H9 (cell line): Measurements from ENCODE around the gene USH2A. TPM values are rescaled to one million over a fixed set of nuclear protein-coding genes. Genes with fewer than 3 reads are reported as not detected.

Source experiments
- DNase-seq: peaks from one replicate; pipeline ENCODE4 v3.0.0-alpha.2; 2017
- H2AFZ ChIP-seq: one replicate; pipeline ENCODE4 v1.6.1; 2013; ENCODE audit warnings: mild to moderate bottlenecking, low read length, control low read depth, moderate library complexity
- H2AK5ac ChIP-seq: 2 replicates; pipeline ENCODE4 v1.6.1; 2013; ENCODE audit warnings: low read length, control low read depth, mixed read lengths; ENCODE audit not compliant: insufficient read length
- H2BK120ac ChIP-seq: one replicate; pipeline ENCODE4 v1.6.1; 2013; ENCODE audit warnings: low read depth, mild to moderate bottlenecking, low read length, control low read depth, inconsistent platforms; ENCODE audit not compliant: poor library complexity, severe bottlenecking
- H2BK12ac ChIP-seq: 2 replicates; pipeline ENCODE4 v1.6.1; 2013; ENCODE audit warnings: low read length, control low read depth, mixed read lengths, low read depth; ENCODE audit not compliant: insufficient read length
- H2BK15ac ChIP-seq: 2 replicates; pipeline ENCODE4 v1.6.1; 2013; ENCODE audit warnings: low read depth, low read length, control low read depth
- H2BK20ac ChIP-seq: one replicate; pipeline ENCODE4 v1.6.1; 2013; ENCODE audit warnings: low read depth, mild to moderate bottlenecking, low read length, control low read depth, inconsistent platforms; ENCODE audit not compliant: poor library complexity, severe bottlenecking
- H2BK5ac ChIP-seq: 2 replicates; pipeline ENCODE4 v1.6.1; 2013; ENCODE audit warnings: low read length, control low read depth, mixed read lengths; ENCODE audit not compliant: insufficient read length
- H3K14ac ChIP-seq: 2 replicates; pipeline ENCODE4 v1.6.1; 2013; ENCODE audit warnings: low read length, control low read depth; ENCODE audit not compliant: insufficient read depth
- H3K18ac ChIP-seq: 2 replicates; pipeline ENCODE4 v1.6.1; 2013; ENCODE audit warnings: low read depth, mild to moderate bottlenecking, mixed read lengths, low read length, control low read depth; ENCODE audit not compliant: insufficient read length
- H3K23ac ChIP-seq: 2 replicates; pipeline ENCODE4 v1.6.1; 2013; ENCODE audit warnings: low read length, control low read depth, mixed read lengths, low read depth; ENCODE audit not compliant: insufficient read length
- H3K23me2 ChIP-seq: 2 replicates; pipeline ENCODE4 v1.6.1; 2013; ENCODE audit warnings: low read depth, mild to moderate bottlenecking, mixed read lengths, low read length, control low read depth; ENCODE audit not compliant: insufficient read length, poor library complexity, severe bottlenecking
- H3K27ac ChIP-seq: 2 replicates; pipeline ENCODE4 v1.5.1; 2013; ENCODE audit warnings: low read length, control low read depth, mixed read lengths, low read depth; ENCODE audit not compliant: insufficient read length
- H3K27me3 ChIP-seq: 2 replicates; pipeline ENCODE4 v1.6.1; 2013; ENCODE audit warnings: low read length, control low read depth, inconsistent platforms; ENCODE audit not compliant: insufficient read depth
- H3K4ac ChIP-seq: 2 replicates; pipeline ENCODE4 v1.6.1; 2013; ENCODE audit warnings: low read depth, mild to moderate bottlenecking, control low read depth, inconsistent platforms, low read length, moderate library complexity
- H3K4me1 ChIP-seq: 2 replicates; pipeline ENCODE4 v1.6.1; 2013; ENCODE audit warnings: low read length, control low read depth, inconsistent platforms; ENCODE audit not compliant: insufficient read depth
- H3K4me2 ChIP-seq: 2 replicates; pipeline ENCODE4 v1.6.1; 2013; ENCODE audit warnings: low read length, control low read depth, mixed read lengths; ENCODE audit not compliant: insufficient read length, insufficient read depth
- H3K56ac ChIP-seq: 2 replicates; pipeline ENCODE4 v1.6.1; 2013; ENCODE audit warnings: low read depth, mild to moderate bottlenecking, mixed read lengths, low read length, control low read depth; ENCODE audit not compliant: insufficient read length
- H3K79me1 ChIP-seq: 2 replicates; pipeline ENCODE4 v1.6.1; 2013; ENCODE audit warnings: low read depth, mild to moderate bottlenecking, moderate library complexity, low read length, control low read depth, inconsistent platforms; ENCODE audit not compliant: insufficient read depth, poor library complexity, severe bottlenecking
- H3K79me2 ChIP-seq: 2 replicates; pipeline ENCODE4 v1.6.1; 2013; ENCODE audit warnings: low read length, control low read depth, inconsistent platforms; ENCODE audit not compliant: insufficient read depth
- H3K9ac ChIP-seq: 2 replicates; pipeline ENCODE4 v1.6.1; 2013; ENCODE audit warnings: low read length, control low read depth, mixed read lengths; ENCODE audit not compliant: insufficient read length; ENCODE audit errors: extremely low read depth
- H3K9me3 ChIP-seq: one replicate; pipeline ENCODE4 v1.6.1; 2013; ENCODE audit warnings: low read depth, low read length, inconsistent platforms; ENCODE audit not compliant: control insufficient read depth
- H3T11ph ChIP-seq: one replicate; pipeline ENCODE4 v1.6.1; 2013; ENCODE audit warnings: mild to moderate bottlenecking, low read length, control low read depth, inconsistent platforms
- H4K20me1 ChIP-seq: one replicate; pipeline ENCODE4 v1.6.1; 2013; ENCODE audit not compliant: control insufficient read depth, insufficient read length, insufficient read depth
- H4K5ac ChIP-seq: 2 replicates; pipeline ENCODE4 v1.6.1; 2013; ENCODE audit warnings: low read depth, mild to moderate bottlenecking, mixed read lengths, low read length, control low read depth; ENCODE audit not compliant: insufficient read length
- H4K8ac ChIP-seq: replicated peaks from 2 replicates; pipeline ENCODE4 v1.6.1; 2013; ENCODE audit warnings: low read length, control low read depth, mixed read lengths, low read depth; ENCODE audit not compliant: insufficient read length
- H4K91ac ChIP-seq: 2 replicates; pipeline ENCODE4 v1.6.1; 2013; ENCODE audit warnings: low read depth, mild to moderate bottlenecking, moderate library complexity, mixed read lengths, low read length, control low read depth; ENCODE audit not compliant: insufficient read length
- H3K27ac Mint-ChIP-seq, 3 experiments: 2 replicates in 2 of 3; 3 replicates in 1 of 3; pipeline ENCODE4 v1.8.0; 2020 to 2021; ENCODE audit warnings: mixed read lengths in 3 of 3, mild to moderate bottlenecking in 1 of 3, moderate library complexity in 1 of 3
- H3K27me3 Mint-ChIP-seq: 2 replicates; pipeline ENCODE4 v1.8.0; 2021; ENCODE audit warnings: low read depth, mild to moderate bottlenecking, moderate library complexity, mixed read lengths
- H3K36me3 Mint-ChIP-seq, 3 experiments: 2 replicates in 2 of 3; 3 replicates in 1 of 3; pipeline ENCODE4 v1.8.0; 2020 to 2021; ENCODE audit warnings: low read depth in 3 of 3, mixed read lengths in 3 of 3; ENCODE audit not compliant: insufficient read depth in 1 of 3
- H3K4me1 Mint-ChIP-seq, 2 experiments: 2 replicates each; pipeline ENCODE4 v1.8.0; 2020; ENCODE audit warnings: mixed read lengths in 2 of 2
- H3K4me3 Mint-ChIP-seq, 2 experiments: 2 replicates in 1 of 2; 3 replicates in 1 of 2; pipeline ENCODE4 v1.8.0; 2020 to 2021; ENCODE audit warnings: mild to moderate bottlenecking in 2 of 2, mixed read lengths in 2 of 2, moderate library complexity in 1 of 2
- H3K9me3 Mint-ChIP-seq, 2 experiments: 2 replicates in 1 of 2; 3 replicates in 1 of 2; pipeline ENCODE4 v1.8.0; 2020; ENCODE audit warnings: mild to moderate bottlenecking in 2 of 2, mixed read lengths in 2 of 2, moderate library complexity in 1 of 2
- CTCF ChIP-seq: fragments of 200-600 bp; sonication (generic); conservative IDR thresholded peaks from 3 replicates; pipeline ENCODE4 v1.8.0; 2021; ENCODE audit warnings: antibody characterized with exemption, mild to moderate bottlenecking
- WGBS: extraction: QIAGEN DNeasy Blood & Tissue Kit; methylation state at CpG from one replicate; pipeline ENCODE4 v1.1.7; 2013; ENCODE audit warnings: missing lambda C conversion rate, low lambda C conversion rate, mixed read lengths; ENCODE audit not compliant: insufficient read length; ENCODE audit errors: extremely low coverage; 5-methylcytosine and 5-hydroxymethylcytosine counted together
- total RNA-seq: library from RNA; stranded (reverse); gene quantifications from 2 replicates; pipeline ENCODE4 v1.2.1, GENCODE V29; 2021

The USH2A gene
- total RNA-seq, 1 experiment from 2014 or later, result 0.11 TPM

GRCh38 chr1:216057947-216058346, 365.3 kb downstream of the USH2A start:
- no peak overlapping the region for H4K91ac ChIP-seq
- Mint-ChIP-seq H3K4me3 (no peak overlapping the region), H3K27ac (no peak overlapping the region), H3K9me3 (no peaks in the 10 kb centered on the region), H3K36me3 (no peaks in the 10 kb centered on the region), H3K27me3 (no peaks in the 10 kb centered on the region), H3K4me1 (peaks cover 3 to 11% of the 10 kb centered on the region in 2 experiments; a peak in 3 of 4 replicates)
- WGBS, result no CpG with 5 or more reads among the region's 4 CpGs
- H4K20me1 ChIP-seq, result no peaks in the 10 kb centered on the region
- H3K79me2 ChIP-seq, result no peaks in the 10 kb centered on the region
- no peak for DNase-seq
- H3T11ph ChIP-seq, result no peak overlapping the region
- no peak overlapping the region for H2AK5ac ChIP-seq
- H2BK20ac ChIP-seq, result no peak overlapping the region
- H2AFZ ChIP-seq, result no peak overlapping the region
- H3K4me1 ChIP-seq, result no peaks in the 10 kb centered on the region
- no peak overlapping the region for H3K23ac ChIP-seq
- H3K23me2 ChIP-seq, result no peaks in the 10 kb centered on the region
- TF ChIP-seq CTCF, result no peak
- no peak overlapping the region for H4K5ac ChIP-seq
- H3K18ac ChIP-seq, result no peak overlapping the region
- no peaks in the 10 kb centered on the region for H3K79me1 ChIP-seq
- H3K14ac ChIP-seq, result no peak overlapping the region
- H3K56ac ChIP-seq, result no peak overlapping the region
- H3K4ac ChIP-seq, result no peak overlapping the region
- H3K9me3 ChIP-seq, result no peaks in the 10 kb centered on the region
- no peak overlapping the region for H2BK12ac ChIP-seq
- no peak overlapping the region for H3K4me2 ChIP-seq
- H3K9ac ChIP-seq, result no peak overlapping the region
- no peak overlapping the region for H2BK120ac ChIP-seq
- H3K27me3 ChIP-seq, result no peaks in the 10 kb centered on the region
- no peak overlapping the region for H2BK15ac ChIP-seq
- no peak overlapping the region for H3K27ac ChIP-seq
- no peak overlapping the region for H4K8ac ChIP-seq
- H2BK5ac ChIP-seq, result no peak overlapping the region
